HG03095 (cell line): ENCODE results near the gene CHCHD6.

Source experiments
- ATAC-seq: cut with Tn5 transposase; IDR thresholded peaks from one replicate; pipeline ENCODE4 v1.9.1; 2021; ENCODE audit warnings: moderate library complexity; ENCODE audit not compliant: unreplicated experiment

The CHCHD6 gene

DNA sequence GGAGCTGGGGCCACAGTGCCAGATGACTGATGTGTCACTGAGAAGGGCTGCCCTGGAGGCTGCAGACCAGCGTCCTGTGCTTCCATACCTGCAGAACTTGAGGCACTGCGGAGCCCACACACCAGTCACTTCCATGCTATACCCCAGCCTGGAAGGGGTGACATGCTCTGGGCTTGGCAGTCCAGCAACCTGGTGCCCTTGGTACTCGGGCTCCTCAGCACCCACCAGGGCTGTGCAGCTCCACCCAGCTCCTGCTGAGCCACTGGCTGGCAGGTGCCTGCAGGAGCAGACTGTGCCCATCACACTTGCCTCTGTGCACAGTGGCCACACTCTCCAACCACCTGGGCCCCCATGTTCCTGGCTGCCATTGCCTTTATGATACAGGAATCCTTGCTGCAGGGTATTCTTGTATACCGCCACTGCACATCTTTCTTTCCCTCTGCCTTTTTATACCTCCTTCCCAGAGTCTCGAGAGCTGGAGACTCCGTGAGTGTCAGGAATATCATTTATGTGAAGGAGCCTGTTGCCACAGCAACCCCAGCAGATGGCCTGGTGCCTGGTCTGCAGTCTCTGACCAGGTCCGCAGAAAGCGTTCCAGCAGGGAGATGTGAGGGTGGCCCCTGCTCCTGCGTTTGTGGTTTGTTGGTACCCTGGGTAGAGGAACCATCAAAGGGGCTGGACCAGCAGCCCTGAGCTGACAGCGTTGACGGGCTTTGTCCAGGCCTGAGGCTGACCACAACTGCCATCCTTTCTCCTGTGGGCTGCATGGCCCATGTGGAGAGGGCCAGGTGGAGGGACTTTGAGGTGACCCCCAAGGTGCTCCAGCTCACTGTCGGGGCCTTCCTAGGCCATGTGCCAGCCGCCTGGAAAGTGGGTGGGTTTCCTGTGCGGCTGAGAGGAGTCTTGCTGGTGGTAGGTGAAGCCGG lies 185.5 kb downstream of the CHCHD6 start:
- ATAC-seq = no peak

DNA sequence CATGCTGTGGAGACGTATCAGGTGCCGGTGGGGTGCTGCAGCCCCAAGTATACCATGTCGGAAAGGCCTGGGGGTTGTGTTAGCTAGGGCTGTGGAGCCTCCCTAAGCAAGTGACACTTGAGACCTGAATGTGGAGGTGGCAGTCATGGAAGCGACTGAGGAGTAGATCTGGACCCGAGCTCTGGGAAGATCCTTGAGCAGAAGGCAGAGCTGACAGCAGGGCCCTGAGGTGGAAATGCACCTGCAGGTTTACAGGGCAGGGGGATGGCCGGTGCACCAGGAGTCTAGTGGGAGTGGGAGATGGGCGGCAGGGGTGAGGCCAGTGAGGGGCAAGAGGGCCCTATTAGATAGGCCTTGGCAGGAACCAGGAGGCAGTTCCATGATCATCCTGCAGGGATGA lies 187.1 kb downstream of the CHCHD6 start:
- ATAC-seq = no peak

DNA sequence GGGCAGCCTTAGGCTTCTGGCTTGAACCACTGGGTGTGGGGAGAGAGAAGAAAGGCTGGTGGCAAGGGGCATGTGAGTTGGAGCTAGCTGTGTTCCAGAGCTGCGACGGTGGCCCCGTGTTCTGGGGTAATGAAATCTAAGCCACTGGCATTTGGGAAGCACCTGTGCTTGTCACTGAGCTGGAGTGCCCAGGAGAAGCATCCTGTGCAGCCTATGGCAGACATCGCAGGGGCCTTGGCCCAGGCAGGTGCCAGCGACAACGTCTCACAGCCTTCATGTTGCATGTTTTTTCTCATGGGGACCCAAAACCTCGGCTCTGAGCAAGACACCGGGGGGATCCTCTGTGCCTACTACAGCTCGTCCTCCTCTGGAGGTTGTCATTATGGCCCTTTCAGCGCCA lies 187.8 kb downstream of the CHCHD6 start:
- ATAC-seq = no peak

DNA sequence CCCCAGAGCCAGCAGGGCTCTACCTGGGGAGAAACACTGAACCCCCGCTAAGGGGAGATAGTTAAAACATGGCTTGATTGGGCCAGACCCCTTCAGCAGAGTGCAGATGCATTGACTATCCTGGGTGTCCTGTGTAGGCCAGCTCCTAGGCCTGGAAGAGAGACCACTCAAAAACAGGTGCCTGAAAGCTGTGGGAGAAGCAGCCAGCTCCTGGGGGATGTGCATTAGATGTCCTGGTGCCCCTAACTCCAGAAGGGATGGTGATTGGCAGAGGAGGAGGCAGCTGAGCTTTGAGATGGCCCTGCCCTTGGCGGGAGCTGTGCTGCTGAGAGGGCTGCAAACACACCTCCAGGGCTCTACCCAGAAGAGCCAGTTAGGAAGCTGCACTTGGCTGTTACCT lies 189.6 kb downstream of the CHCHD6 start:
- no peak for ATAC-seq

DNA sequence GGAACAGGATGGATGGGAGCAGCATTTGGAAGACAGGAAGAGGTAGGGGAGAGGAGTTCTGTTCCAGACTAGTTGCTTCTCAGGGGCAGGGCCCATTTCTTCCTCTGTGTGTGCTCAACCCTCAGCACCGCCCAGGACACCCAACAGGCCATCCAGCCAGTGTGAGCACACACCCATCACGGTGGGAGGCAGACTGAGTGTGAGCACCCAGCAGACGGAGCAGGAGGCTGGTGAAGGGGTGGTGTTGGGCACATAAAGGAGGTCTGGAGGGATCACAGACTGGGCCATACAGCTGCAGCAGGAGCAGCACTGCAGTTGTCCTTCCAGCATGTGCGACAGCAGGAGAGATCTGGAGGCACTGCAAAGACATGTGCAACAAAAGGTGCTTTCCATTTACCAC lies 190.4 kb downstream of the CHCHD6 start:
- no peak for ATAC-seq

DNA sequence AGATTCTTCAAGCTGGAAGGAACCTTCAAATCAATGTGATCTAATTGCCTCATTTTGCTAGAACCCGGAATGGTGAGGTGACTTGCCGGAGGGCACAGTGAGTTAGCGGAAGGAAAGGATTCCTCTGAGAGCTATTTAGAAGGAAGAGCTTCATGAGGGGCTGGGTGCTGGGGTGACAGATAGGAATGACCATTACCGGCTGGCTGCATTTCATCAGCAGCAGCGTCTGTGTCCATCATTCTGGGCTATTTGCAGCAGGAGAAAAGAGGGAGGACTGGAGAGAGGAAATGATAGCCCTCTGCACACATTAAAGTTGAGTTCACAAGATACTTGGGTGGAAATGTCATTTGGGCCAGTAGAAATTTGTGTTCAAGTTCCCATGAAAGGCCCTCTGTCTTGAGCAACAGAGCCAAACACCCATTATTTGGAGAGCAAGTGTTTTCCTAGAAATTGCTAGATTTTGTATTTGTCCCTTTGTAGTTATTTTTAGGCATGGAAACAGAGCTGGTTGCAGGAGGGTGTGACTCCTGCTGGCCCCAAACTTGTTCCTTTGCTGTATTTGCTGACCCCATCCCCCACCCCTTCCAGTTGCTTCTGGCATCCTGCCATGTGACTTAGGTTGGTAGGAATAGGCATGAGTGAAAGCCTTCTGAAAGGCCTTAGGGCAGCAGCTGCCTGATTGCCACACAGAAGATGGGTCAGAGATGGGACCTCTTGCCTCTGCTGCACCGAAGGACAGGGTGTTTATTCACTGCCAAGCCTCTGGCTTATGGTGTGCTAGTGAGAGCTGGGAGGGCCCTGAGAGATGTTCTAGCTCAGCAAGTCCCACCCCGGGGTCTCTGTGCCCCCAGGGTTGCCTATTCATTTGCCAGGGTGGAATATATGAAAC lies 191.4 kb downstream of the CHCHD6 start:
- ATAC-seq = no peak

DNA sequence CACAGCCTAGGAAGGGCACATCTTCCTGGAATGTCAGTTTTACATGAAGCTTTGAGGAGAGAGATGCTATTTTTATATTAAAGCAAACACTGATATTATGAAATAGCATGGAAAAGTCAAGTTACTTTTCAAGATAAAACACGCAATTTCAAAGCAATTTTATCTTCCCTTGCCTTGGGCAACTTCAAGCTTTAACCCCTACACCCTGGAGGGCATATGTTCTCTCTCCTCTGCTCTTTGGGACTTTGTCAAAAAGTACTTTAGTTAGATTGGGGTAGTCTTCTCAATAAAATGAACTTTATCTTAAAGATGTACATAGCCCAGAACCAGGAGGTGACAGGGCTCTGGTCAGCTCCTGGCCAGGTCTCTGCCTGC lies 192.0 kb downstream of the CHCHD6 start:
- ATAC-seq = no peak

DNA sequence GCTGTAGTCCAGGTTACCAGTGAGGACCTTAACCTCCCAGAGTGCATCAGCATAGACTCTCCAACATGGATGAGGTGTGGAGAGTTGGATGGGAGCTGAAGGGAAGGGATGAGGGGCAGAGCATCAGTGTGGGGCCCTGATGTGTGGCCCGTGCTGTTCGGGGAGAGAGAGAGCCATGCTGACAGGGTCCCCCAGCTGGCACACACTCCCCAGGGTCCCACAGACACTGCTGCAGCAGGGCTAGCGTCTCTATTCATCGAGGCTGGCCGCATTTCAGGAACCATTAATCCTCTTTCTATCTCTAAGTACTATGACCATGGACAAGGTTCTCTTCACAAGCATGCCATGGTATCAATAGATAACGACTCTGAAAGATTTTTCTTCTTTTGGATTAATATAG lies 192.9 kb downstream of the CHCHD6 start:
- ATAC-seq = no peak

DNA sequence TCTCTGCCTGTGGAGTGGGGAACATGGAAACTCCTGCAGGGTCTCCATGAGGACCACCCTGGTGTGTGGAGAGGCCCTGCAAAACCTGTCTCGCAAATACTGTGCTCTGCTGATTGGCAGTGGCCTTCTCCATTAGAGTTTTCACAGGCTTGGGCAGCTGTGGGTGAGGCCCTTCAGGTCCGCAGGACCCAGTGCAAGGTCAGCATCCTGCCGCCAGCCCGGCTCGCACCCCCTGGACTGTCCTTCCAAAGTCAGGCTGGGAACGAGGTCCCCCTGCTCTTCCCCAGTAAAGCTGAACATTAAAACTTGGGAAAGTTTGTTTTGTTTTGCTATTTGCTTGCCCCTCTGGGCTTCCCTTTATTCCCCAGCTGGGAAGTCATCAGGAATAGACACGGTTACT lies 193.9 kb downstream of the CHCHD6 start:
- no peak for ATAC-seq

DNA sequence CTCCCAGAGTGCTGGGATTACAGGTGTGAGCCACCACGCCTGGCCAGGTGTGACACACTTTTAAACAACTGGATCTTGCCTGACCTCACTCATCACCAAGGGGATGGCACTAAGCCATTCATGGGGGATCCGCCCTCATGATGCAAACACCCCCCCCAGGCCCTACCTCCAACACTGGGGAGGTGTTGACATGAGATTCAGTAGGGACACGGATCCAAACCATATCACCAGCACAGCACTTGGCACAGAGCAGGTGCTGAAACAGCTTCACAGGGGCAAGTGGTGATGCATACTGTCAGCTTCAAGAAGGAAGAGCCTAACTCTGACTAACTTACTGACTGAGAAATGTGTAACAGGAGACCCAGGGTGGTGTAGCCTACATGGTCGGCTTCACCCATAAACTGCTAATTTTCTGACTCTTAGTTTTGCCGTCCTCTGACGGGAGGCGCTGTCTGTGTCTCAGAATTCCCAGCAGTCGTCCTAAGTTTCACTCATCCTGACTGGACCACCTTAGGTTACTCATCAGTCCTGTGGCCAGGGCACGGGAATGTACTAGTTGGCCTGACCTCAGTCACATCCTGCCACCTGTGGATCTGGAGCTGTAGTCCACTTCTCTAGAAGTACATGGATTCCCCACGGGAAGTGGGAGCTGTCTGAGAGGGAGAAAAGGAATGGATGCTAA lies 197.0 kb downstream of the CHCHD6 start:
- ATAC-seq = no peak

DNA sequence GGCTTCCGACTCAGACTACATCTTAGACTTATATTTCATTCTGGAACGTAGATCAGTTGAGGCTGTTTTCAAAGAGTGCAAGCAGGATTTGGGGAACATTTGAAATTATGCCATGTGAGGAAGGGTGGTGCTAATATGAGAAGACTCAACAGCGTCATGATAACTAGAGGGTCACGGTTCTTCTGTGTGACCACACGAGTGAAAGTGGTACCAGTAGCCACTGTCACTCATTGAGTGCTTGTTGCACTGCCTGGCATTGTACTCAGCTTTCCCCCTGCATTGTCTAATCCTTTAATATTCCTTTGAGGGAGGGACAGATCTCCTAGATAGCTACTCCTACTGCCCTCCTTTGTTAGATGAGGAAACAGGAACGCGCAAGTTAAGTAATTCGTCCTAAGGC lies 197.6 kb downstream of the CHCHD6 start:
- ATAC-seq = no peak

DNA sequence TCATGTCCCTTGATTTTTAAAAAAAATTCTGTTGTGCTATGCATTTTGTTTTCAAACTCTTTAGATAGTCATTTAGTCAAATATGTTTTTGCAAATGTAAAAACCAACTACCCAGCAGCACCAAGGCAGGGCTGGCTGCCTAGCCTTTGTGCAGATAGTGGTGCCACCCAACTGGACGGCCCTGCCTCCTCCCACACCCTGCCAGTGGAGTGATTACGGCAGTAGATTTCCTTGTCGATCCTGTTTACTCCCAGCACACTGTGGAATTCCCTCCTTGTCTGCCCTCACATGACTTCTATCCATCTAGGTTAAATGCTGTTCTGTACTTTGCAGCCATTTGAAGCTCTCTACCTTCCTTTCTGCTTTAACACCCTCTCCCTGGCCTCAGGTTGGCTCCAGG lies 199.5 kb downstream of the CHCHD6 start:
- no peak for ATAC-seq

DNA sequence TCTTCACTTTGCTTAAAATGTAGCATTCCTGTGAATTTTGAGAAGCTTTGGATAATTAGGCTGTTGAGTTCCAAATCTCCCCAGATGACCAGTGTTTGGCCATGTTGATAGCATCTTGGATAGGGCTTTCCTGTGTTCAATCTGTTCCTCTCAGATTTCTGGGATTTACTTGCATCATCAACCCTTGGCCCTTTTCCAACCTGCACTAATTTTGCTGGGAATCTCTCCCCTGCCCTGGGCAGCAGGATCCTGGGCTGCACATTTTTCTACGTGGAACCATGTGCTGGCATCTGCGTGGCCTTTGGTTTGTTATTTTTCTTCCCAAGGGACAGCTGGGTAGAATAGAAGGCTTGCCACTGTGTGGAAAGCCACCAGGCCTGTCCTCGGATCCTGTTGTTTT lies 203.5 kb downstream of the CHCHD6 start:
- ATAC-seq = no peak

DNA sequence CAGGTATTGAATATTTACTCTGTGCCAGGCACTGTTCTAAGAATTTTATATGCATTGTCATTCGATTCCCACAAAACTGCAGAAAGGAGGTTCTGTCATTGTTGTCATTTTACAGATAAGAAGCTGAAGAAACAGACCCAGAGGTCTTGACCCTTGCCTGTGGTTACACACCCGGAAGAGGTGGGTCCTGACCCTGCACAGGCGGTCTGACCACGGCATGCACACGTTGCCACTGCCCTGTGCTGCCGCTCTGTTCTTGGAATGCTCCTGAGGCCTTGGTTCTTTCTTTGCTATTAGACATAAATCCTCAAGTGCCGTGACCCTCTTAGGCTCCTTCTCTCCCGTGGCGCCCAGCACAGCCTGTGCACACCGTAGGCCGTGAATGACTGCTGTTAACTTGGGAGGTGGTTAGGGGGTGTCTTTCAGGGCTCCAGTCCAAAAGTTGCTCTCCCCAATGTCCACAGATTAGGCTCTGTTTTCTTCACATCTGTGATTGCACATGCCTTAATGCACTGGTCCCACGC lies 204.8 kb downstream of the CHCHD6 start:
- no peak for ATAC-seq

DNA sequence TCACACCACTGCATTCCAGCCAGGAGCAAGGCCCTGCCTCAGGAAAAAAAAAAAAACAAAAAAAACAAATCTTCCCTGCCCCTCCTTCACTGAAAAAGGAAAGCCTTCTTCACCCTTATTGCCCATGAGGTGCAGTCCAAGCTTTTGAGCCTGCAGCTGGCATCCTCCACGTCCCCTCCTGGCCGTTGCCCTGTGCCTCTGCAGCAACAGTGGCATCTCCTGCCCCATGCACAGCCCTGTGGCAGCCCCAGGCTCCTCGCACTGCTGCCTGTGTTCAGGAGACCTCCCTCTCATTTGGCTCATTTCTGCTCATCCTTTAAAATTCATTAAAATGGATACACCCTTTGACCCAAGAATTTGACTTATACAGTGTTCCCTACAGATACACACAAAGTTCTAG lies 206.2 kb downstream of the CHCHD6 start:
- no peak for ATAC-seq

DNA sequence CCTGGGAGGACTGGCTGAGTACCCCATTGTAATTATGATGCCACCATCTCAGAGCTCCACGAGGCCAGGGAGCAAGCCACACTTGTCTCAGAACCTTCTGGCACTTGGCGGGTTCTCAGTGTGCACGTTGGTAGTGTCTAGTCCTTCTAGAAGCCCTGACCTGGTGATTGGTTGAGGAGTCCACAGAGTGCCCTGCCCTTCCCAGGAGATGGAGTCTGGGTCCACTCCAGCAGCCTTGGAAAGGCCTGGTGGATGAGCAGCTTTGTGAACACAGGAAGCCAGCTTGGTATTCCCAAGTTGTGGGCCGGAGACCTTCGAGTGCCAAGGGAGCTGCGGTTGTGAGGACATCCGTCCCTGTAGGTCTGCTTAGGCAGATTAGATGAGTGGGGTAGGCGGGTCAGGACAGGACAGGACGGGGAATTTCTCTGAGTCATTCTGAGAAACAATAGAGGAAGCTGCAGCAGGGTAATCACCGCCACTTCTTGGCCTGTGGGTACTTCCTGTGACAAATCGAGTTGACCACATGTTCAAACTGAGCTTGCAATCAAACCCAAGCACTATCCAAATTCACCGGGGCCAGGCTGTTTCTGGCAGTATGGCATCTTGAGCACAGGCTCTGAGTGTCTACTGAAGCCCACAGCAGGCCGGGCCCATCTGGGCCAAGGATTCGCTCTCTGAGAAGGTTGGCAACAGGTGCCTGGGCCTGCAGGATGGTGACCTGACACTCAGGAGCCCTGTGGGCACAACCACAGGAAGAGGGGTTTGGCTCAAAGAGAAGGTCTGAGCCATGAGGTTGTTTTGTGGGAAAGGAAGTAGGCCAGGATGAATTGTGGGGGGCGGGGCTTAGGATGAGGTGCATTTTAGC lies 207.4 kb downstream of the CHCHD6 start:
- peak; percentile 98 for ATAC-seq

DNA sequence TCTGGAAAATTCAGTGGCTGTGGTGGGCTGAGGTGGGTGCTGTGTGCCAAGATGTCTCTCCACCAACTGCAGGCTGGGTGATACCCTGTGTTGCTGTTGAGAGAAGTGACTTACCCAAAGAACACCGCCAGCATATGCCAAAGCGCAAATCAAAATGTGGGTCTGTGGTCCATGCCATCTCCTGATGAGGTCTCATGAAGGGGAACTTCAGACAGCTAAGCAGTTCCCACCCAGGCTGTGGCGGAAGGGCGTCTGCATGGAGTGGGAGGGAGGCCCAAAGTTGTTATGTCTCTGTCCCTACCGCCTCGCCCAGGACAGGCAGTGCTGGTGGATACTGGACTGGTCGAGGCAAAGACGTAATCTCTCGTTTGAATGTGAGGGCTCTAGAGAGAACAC lies 208.0 kb downstream of the CHCHD6 start:
- ATAC-seq = no peak

DNA sequence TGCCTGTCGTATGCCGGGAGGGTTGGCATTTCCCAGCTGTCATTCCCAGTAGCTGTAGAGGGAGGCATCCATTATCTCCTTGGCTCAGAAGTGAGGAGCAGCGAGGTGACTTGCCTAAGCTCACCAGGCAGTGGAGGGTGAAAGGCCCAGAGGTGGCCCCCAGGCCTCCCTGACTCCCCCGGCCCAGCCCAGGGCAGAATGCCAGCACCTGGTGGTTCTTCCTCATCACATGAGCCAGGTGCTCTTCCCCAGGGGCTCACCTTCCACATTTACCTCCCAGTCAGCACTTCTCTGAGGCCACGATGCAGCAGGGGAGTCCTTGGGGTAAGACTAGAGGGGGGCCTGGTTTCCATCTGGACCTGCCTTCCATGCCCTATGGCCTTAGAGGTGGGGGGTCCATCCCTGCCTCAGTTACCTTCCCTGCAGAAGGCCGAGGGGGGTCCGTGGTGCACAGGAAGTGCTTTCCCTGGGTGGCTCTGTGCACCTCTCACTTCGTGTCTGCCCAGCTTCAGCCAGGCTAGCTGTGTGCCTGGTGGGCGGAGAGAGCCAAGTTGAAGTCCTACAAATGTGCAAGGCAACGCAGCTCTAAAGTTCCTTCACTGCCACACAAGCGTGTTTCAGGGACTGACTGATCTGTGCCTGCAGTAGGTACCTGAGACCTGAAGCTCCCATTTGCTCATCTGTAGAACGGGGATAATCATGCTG lies 208.6 kb downstream of the CHCHD6 start:
- ATAC-seq = no peak

DNA sequence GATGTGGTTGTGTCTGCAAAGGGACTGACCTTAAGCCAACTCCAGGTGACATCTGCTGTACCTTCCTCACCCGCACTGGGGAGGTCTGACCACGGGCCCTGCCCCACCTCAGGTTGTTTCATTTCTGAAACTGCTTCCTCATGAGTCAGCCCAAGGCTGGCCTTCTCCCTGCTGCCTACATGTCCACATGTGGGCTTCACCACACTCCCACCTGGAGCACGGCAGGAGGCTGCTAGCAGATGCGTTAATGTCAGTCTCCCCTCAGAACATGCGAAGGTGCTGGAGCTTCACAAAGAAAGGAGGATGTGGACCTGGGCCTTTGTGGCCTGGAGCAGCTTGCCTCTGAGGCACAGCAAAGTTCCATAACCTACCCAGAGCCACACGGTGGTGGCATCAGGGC lies 209.5 kb downstream of the CHCHD6 start:
- ATAC-seq = no peak

DNA sequence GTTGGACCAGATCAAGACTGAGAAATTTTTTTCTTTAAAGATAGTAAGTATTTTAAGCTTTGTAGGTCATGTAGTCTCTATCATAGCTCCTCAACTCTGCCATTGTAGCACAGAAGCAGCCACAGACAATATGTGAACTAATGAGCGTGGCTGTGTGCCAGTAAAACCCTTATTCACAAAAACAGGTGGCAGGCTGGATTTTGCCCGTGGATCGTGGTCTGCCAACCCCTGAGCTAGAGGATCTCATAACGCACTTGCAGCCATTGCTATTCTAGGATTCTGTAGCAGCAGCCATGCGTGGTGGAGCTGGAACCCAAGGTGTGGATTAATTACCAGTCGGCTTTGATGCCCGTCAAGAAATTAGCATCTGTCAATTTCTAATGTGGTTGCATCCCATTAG lies 210.2 kb downstream of the CHCHD6 start:
- no peak for ATAC-seq
